K562 (cell line): ENCODE results near the gene KCP.

Experiments
- CBFB ChIP-seq: sonication (generic); formaldehyde crosslinking; IDR thresholded peaks from 2 replicates; pipeline ENCODE4 v1.4.0; 2020; ENCODE audit warnings: mild to moderate bottlenecking, missing genetic modification reagents
- CTCF ChIP-seq, 3 experiments: IDR thresholded peaks in 2 of 3; conservative IDR thresholded peaks in 1 of 3; 2 replicates each; pipeline ENCODE4 v1.5.1; 2011 to 2012; ENCODE audit warnings: low read length in 3 of 3, mild to moderate bottlenecking in 3 of 3, control low read depth in 2 of 3, improper control_type of control experiment in 1 of 3, inconsistent platforms in 1 of 3, low read depth in 1 of 3, mixed read lengths in 1 of 3, moderate library complexity in 1 of 3; ENCODE audit not compliant: insufficient read depth in 2 of 3
- TBL1XR1 ChIP-seq, 2 experiments: IDR thresholded peaks; 2 replicates each; pipeline ENCODE4 v1.6.1; 2012; ENCODE audit warnings: improper control_type of control experiment in 2 of 2, low read length in 2 of 2, mild to moderate bottlenecking in 1 of 2

GRCh38 chr7:128916643-128916915, 6.1 kb upstream of the KCP start:
- TF ChIP-seq TBL1XR1 (IDR thresholded peaks at IDR 0.05; ENCODE audit: low read length in 2 of 2) (no peak), CBFB (CRISPR knock-in tag) (no peak), CTCF (IDR thresholded peaks at IDR 0.05 in 2 of 3, conservative IDR thresholded peaks at IDR 0.05 in 1 of 3; ENCODE audit: insufficient read depth in 2 of 3, low read depth in 1 of 3, low read length in 3 of 3) (no peak)
